H1 (cell line): ENCODE results near the gene SPR. TPM values are rescaled to one million over a fixed set of nuclear protein-coding genes. Genes with fewer than 3 reads are reported as not detected.
A peak's percentile ranks its signal among the peaks of the same experiment; 100 is the strongest.

Source experiments
- CTCF ChIA-PET: fragments of 300-600 bp; sonication (Branson Sonifier 250); formaldehyde crosslinking; loops from one replicate; lab custom pipeline; 2021; ENCODE audit not compliant: partially characterized antibody; lab: Charles Lee
- POLR2A ChIA-PET: fragments of 300-600 bp; sonication (Branson Sonifier 250); formaldehyde crosslinking; loops from one replicate; lab custom pipeline; 2021; ENCODE audit warnings: inconsistent platforms; ENCODE audit not compliant: partially characterized antibody; lab: Charles Lee
- DNase-seq, 2 experiments: peaks; one replicate each; pipeline versions ENCODE4 v3.0.0 to v3.0.0-alpha.2; 2010 to 2022; ENCODE audit warnings: low spot score in 2 of 2, low read depth in 1 of 2, mixed read lengths in 1 of 2
- FAIRE-seq: peaks from 2 replicates; lab custom pipeline; 2011; peaks lifted over from hg19 to GRCh38; lab: Jason Lieb, UNC
- H2AFZ ChIP-seq: 2 replicates; pipeline ENCODE4 v1.8.1; 2012; ENCODE audit warnings: low read length, inconsistent platforms
- H2AK5ac ChIP-seq: 2 replicates; pipeline ENCODE4 v1.6.1; 2013; ENCODE audit warnings: low read depth, low read length
- H2BK120ac ChIP-seq: replicated peaks from 2 replicates; pipeline ENCODE3; 2013; ENCODE audit warnings: low read depth, low read length, inconsistent platforms
- H2BK12ac ChIP-seq: 2 replicates; pipeline ENCODE4 v1.6.1; 2013; ENCODE audit warnings: low read depth, low read length
- H2BK15ac ChIP-seq: 2 replicates; pipeline ENCODE4 v1.6.1; 2013; ENCODE audit warnings: low read length
- H2BK20ac ChIP-seq: 2 replicates; pipeline ENCODE4 v1.6.1; 2013; ENCODE audit warnings: low read length
- H2BK5ac ChIP-seq: 2 replicates; pipeline ENCODE4 v1.6.1; 2013; ENCODE audit warnings: low read depth, low read length
- H3K14ac ChIP-seq: 2 replicates; pipeline ENCODE4 v1.6.1; 2013; ENCODE audit warnings: inconsistent platforms; ENCODE audit not compliant: insufficient read length
- H3K18ac ChIP-seq: 2 replicates; pipeline ENCODE4 v1.6.1; 2013; ENCODE audit warnings: low read length; ENCODE audit errors: extremely low read depth
- H3K23ac ChIP-seq: 2 replicates; pipeline ENCODE4 v1.6.1; 2013; ENCODE audit warnings: inconsistent platforms; ENCODE audit not compliant: insufficient read length
- H3K23me2 ChIP-seq: 2 replicates; pipeline ENCODE4 v1.6.1; 2013; ENCODE audit warnings: low read depth, low read length
- H3K27ac ChIP-seq: 2 replicates; pipeline ENCODE4 v1.6.1; 2011; ENCODE audit warnings: low read depth, low read length, inconsistent platforms
- H3K27me3 ChIP-seq, 4 experiments: replicated peaks in 1 of 4; 1 replicate in 1 of 4; 2 replicates in 3 of 4; pipeline versions ENCODE4 v1.6.1 to v1.8.1; 2011 to 2013; ENCODE audit warnings: low read length in 3 of 4, mild to moderate bottlenecking in 3 of 4, inconsistent platforms in 2 of 4, mixed read lengths in 2 of 4, moderate library complexity in 1 of 4; ENCODE audit not compliant: control insufficient read depth in 3 of 4, insufficient read depth in 3 of 4; ENCODE audit errors: extremely low read depth in 1 of 4
- H3K36me3 ChIP-seq, 4 experiments: 2 replicates each; pipeline versions ENCODE4 v1.6.1 to v1.8.1; 2011 to 2013; ENCODE audit warnings: mild to moderate bottlenecking in 4 of 4, low read length in 3 of 4, moderate library complexity in 2 of 4, control low read depth in 1 of 4, inconsistent platforms in 1 of 4; ENCODE audit not compliant: insufficient read depth in 4 of 4, control insufficient read depth in 2 of 4
- H3K4ac ChIP-seq: replicated peaks from 2 replicates; pipeline ENCODE3; 2013; ENCODE audit warnings: low read length, low read depth, mixed read lengths, inconsistent platforms; ENCODE audit not compliant: insufficient read length
- H3K4me1 ChIP-seq, 4 experiments: replicated peaks in 1 of 4; 1 replicate in 1 of 4; 2 replicates in 3 of 4; pipeline versions ENCODE4 v1.6.1 to v1.8.1; 2011 to 2013; ENCODE audit warnings: low read length in 3 of 4, inconsistent platforms in 2 of 4, mixed read lengths in 1 of 4; ENCODE audit not compliant: insufficient read depth in 4 of 4, control insufficient read depth in 3 of 4
- H3K4me2 ChIP-seq, 2 experiments: 2 replicates each; pipeline versions ENCODE4 v1.6.1 to v1.8.1; 2011 to 2013; ENCODE audit warnings: low read depth in 2 of 2, low read length in 2 of 2, control low read depth in 1 of 2, inconsistent platforms in 1 of 2, mild to moderate bottlenecking in 1 of 2; ENCODE audit not compliant: insufficient read depth in 1 of 2
- H3K4me3 ChIP-seq, 4 experiments: fragments of 200-600, 300-600 bp in 1 of 4; sonication (generic), shearing (Covaris generic), sonication (Bioruptor Twin) in 1 of 4; 2 replicates each; pipeline versions ENCODE4 v1.5.1 to v1.8.1; 2011 to 2016; ENCODE audit warnings: low read length in 4 of 4, low read depth in 3 of 4, control low read depth in 2 of 4, inconsistent platforms in 2 of 4, mild to moderate bottlenecking in 2 of 4, mixed read lengths in 1 of 4, moderate library complexity in 1 of 4; ENCODE audit not compliant: insufficient read depth in 2 of 4; ENCODE audit errors: extremely low read depth in 1 of 4
- H3K56ac ChIP-seq: replicated peaks from 2 replicates; pipeline ENCODE3; 2013; ENCODE audit warnings: low read depth, mild to moderate bottlenecking, mixed read lengths, low read length, inconsistent platforms; ENCODE audit not compliant: insufficient read length
- H3K79me1 ChIP-seq: 2 replicates; pipeline ENCODE4 v1.6.1; 2013; ENCODE audit warnings: low read depth, low read length, control low read depth
- H3K79me2 ChIP-seq, 2 experiments: 2 replicates each; pipeline versions ENCODE4 v1.6.1 to v1.8.1; 2012 to 2013; ENCODE audit warnings: low read length in 2 of 2, mild to moderate bottlenecking in 2 of 2, inconsistent platforms in 1 of 2; ENCODE audit not compliant: insufficient read depth in 2 of 2, control insufficient read depth in 1 of 2
- H3K9ac ChIP-seq, 4 experiments: replicated peaks in 1 of 4; 1 replicate in 1 of 4; 2 replicates in 3 of 4; pipeline versions ENCODE4 v1.6.1 to v1.8.1; 2011 to 2013; ENCODE audit warnings: low read depth in 3 of 4, low read length in 3 of 4, control low read depth in 2 of 4, mild to moderate bottlenecking in 2 of 4, moderate library complexity in 2 of 4, inconsistent platforms in 1 of 4; ENCODE audit errors: extremely low read depth in 1 of 4
- H3K9me3 ChIP-seq, 2 experiments: 2 replicates each; pipeline versions ENCODE4 v1.6.1 to v1.8.1; 2012 to 2013; ENCODE audit warnings: mild to moderate bottlenecking in 2 of 2, moderate library complexity in 2 of 2, control low read depth in 1 of 2, inconsistent platforms in 1 of 2, low read depth in 1 of 2, low read length in 1 of 2, mixed read lengths in 1 of 2; ENCODE audit not compliant: insufficient read depth in 2 of 2
- H4K20me1 ChIP-seq, 2 experiments: replicated peaks in 1 of 2; 2 replicates each; pipeline versions ENCODE3 to v1.8.1; 2011 to 2013; ENCODE audit warnings: inconsistent platforms in 2 of 2, low read length in 2 of 2, mild to moderate bottlenecking in 1 of 2; ENCODE audit not compliant: insufficient read depth in 2 of 2, control insufficient read depth in 1 of 2
- H4K5ac ChIP-seq: 2 replicates; pipeline ENCODE4 v1.6.1; 2013; ENCODE audit warnings: low read length, low read depth, mixed read lengths, inconsistent platforms; ENCODE audit not compliant: insufficient read length
- H4K8ac ChIP-seq: 2 replicates; pipeline ENCODE4 v1.8.0; 2013; ENCODE audit warnings: mild to moderate bottlenecking, moderate library complexity, low read length, inconsistent platforms; ENCODE audit not compliant: insufficient read depth; ENCODE audit errors: extremely low read depth
- H4K91ac ChIP-seq: replicated peaks from 2 replicates; pipeline ENCODE3; 2013; ENCODE audit warnings: low read length, mixed read lengths, inconsistent platforms; ENCODE audit not compliant: insufficient read length
- ATF3 ChIP-seq: IDR thresholded peaks from 2 replicates; pipeline ENCODE4 v1.6.1; 2011; ENCODE audit warnings: low read depth, mild to moderate bottlenecking, low read length; ENCODE audit not compliant: insufficient read depth
- BRCA1 ChIP-seq: IDR thresholded peaks from 2 replicates; pipeline ENCODE4 v1.6.1; 2012; ENCODE audit warnings: low read depth, low read length, improper control_type of control experiment
- CREB1 ChIP-seq: IDR thresholded peaks from 2 replicates; pipeline ENCODE4 v1.6.1; 2012; ENCODE audit warnings: inconsistent platforms
- GABPA ChIP-seq: IDR thresholded peaks from 2 replicates; pipeline ENCODE4 v1.6.1; 2011; ENCODE audit warnings: mild to moderate bottlenecking, low read length, moderate library complexity, borderline replicate concordance; ENCODE audit not compliant: insufficient read depth
- NRF1 ChIP-seq: IDR thresholded peaks from 2 replicates; pipeline ENCODE4 v1.6.1; 2011; ENCODE audit warnings: mild to moderate bottlenecking, low read depth, low read length, improper control_type of control experiment
- POU5F1 ChIP-seq: IDR thresholded peaks from 2 replicates; pipeline ENCODE4 v1.6.1; 2011; ENCODE audit warnings: low read depth, mild to moderate bottlenecking, low read length, moderate library complexity
- RBBP5 ChIP-seq: IDR thresholded peaks from 2 replicates; pipeline ENCODE4 v1.7.1; 2012; ENCODE audit warnings: low read depth, mild to moderate bottlenecking, inconsistent platforms, low read length, moderate library complexity, borderline replicate concordance
- SIN3A ChIP-seq, 2 experiments: IDR thresholded peaks in 1 of 2; conservative IDR thresholded peaks in 1 of 2; 2 replicates each; pipeline ENCODE4 v1.6.1; 2011 to 2012; ENCODE audit warnings: low read length in 2 of 2, improper control_type of control experiment in 1 of 2, low read depth in 1 of 2, mild to moderate bottlenecking in 1 of 2
- TBP ChIP-seq: IDR thresholded peaks from 2 replicates; pipeline ENCODE4 v1.6.1; 2011; ENCODE audit warnings: low read depth, low read length, improper control_type of control experiment
- YY1 ChIP-seq: IDR thresholded peaks from 2 replicates; pipeline ENCODE4 v1.6.1; 2011; ENCODE audit warnings: low read depth, mild to moderate bottlenecking, low read length
- WGBS, 2 experiments: shearing (Covaris generic) in 1 of 2; methylation state at CpG; one replicate each; pipeline versions ENCODE4 v1.1.6 to v1.1.7; 2013 to 2015; ENCODE audit warnings: low lambda C conversion rate in 2 of 2, mixed read lengths in 2 of 2, inconsistent platforms in 1 of 2, low coverage in 1 of 2, missing lambda C conversion rate in 1 of 2; ENCODE audit not compliant: insufficient replicate concordance in 2 of 2, insufficient coverage in 1 of 2, insufficient read length in 1 of 2; ENCODE audit errors: extremely low coverage in 1 of 2, missing lambda C conversion rate in 1 of 2; 5-methylcytosine and 5-hydroxymethylcytosine counted together
- polyA plus RNA-seq, 7 experiments: library from polyadenylated mRNA; depleted of rRNA in 3 of 7; stranded (reverse) in 5 of 7; unstranded in 2 of 7; fragments of >200 nt in 5 of 7; fragments of 200-250 nt in 2 of 7; gene quantifications; 1 replicate in 5 of 7; 2 replicates in 1 of 7; 4 replicates in 1 of 7; pipeline versions ENCODE4 v1.2.1 to v1.2.3, GENCODE V29; 2011 to 2013; ENCODE audit warnings: missing spikeins in 2 of 7, mixed read lengths in 2 of 7
- total RNA-seq: library from RNA; stranded (reverse); fragmentation: NEBNext Ultra II Directional; extraction: Animal tissue kit (Norgen Biotek cat#: 25700); gene quantifications from 2 replicates; pipeline ENCODE4 v1.2.1, GENCODE V29; 2021

SPR gene
- total and polyA plus RNA-seq, 2 of the 8 experiments (the other 6 are each of a cell fraction or from before 2014, with no cell fraction given): 4.5 to 11.5 TPM

GRCh38 chr2:72862239-72862988 is 24.8 kb upstream of the SPR start:
- Histone ChIP-seq H2BK20ac (peak overlapping the region; percentile 36; the same call in 1 of the 2 replicates), H2AFZ (peak overlapping the region; percentile 96), H3K79me1 (no peaks in the 10 kb centered on the region), H3K4me3 (peak overlapping the region; percentile 21 to 62 (median 54); a peak in 7 of 8 replicates), H3K27me3 (peaks cover 0 to 3% (median 0%) of the 10 kb centered on the region in 4 experiments; a peak in 2 of 7 replicates), H3K27ac (no peak overlapping the region), H3K4me2 (peak overlapping the region; percentile 7 to 79), H3K14ac (no peak overlapping the region), H3K23me2 (peaks cover 4% of the 10 kb centered on the region; the same call in 1 of the 2 replicates), H2BK5ac (peak overlapping the region; percentile 22; the same call in 1 of the 2 replicates), H2AK5ac (no peak overlapping the region), H3K9ac (peak overlapping the region in 2 of 4 experiments; percentile 38 to 39; a peak in 3 of 7 replicates), H3K9me3 (no peaks in the 10 kb centered on the region), H2BK12ac (peak overlapping the region; percentile 65; the same call in 1 of the 2 replicates), H4K8ac (peak overlapping the region; percentile 72; the same call in 1 of the 2 replicates), H3K79me2 (no peaks in the 10 kb centered on the region), H3K36me3 (no peaks in the 10 kb centered on the region), H2BK15ac (peak overlapping the region; percentile 83; the same call in 1 of the 2 replicates), H3K56ac (no peak overlapping the region), H3K4me1 (peaks cover 0 to 3% (median 0%) of the 10 kb centered on the region in 4 experiments; a peak in 1 of 7 replicates), H3K4ac (peak overlapping the region; percentile 44), H2BK120ac (peak overlapping the region; percentile 35), H4K5ac (peak overlapping the region; percentile 11), H3K18ac (peak overlapping the region; percentile 93), H3K23ac (no peak overlapping the region), H4K20me1 (no peaks in the 10 kb centered on the region), H4K91ac (peak overlapping the region; percentile 45)
- CTCF ChIA-PET: interaction anchor here (0.6 to 4.7 kb wide), 30 partner anchors 12 to 1286 kb away, joined by 3 to 24 read pairs (median 4); partner anchors contain the start of gene SPR
- POLR2A ChIA-PET: interaction anchor here (1.7 kb wide), 1 partner anchor 32 kb away, joined by 4 read pairs; no protein-coding TSS in a partner anchor
- FAIRE-seq (peak; percentile 71), DNase-seq (peak; percentile 91 to 98)
- WGBS, 2 experiments: 9% methylated on average over 33 of the region's 33 CpGs; no CpG with 5 or more reads in 1 of the 2 experiments
- TF ChIP-seq POU5F1: no peak
- peak; percentile 81 for TF ChIP-seq CREB1
- TF ChIP-seq YY1: peak; percentile 61; the same call in 1 of the 2 replicates
- peak; percentile 48; the same call in 1 of the 2 replicates for TF ChIP-seq TBP
- TF ChIP-seq ATF3: no peak
- TF ChIP-seq GABPA: peak; percentile 14; the same call in 1 of the 2 replicates
- 0 out of 2 replicates have a peak, but pooled peaks have one; percentile 2 for TF ChIP-seq BRCA1
- 0 out of 2 replicates have a peak, but pooled peaks have one; percentile 31 for TF ChIP-seq RBBP5
- no peak for TF ChIP-seq SIN3A (conservative IDR thresholded peaks at IDR 0.05 in 1 of 2, IDR thresholded peaks at IDR 0.05 in 1 of 2; ENCODE audit: low read depth in 1 of 2, low read length in 2 of 2)
- no peak for TF ChIP-seq NRF1
